Inferior parietal cortex (tissue), 1 donor: ENCODE results near the gene RAG1.

Source experiments
- DNase-seq: peaks from one replicate; pipeline ENCODE4 v3.0.0-alpha.2; 2016; ENCODE audit errors: extremely low spot score

Gene RAG1

DNA sequence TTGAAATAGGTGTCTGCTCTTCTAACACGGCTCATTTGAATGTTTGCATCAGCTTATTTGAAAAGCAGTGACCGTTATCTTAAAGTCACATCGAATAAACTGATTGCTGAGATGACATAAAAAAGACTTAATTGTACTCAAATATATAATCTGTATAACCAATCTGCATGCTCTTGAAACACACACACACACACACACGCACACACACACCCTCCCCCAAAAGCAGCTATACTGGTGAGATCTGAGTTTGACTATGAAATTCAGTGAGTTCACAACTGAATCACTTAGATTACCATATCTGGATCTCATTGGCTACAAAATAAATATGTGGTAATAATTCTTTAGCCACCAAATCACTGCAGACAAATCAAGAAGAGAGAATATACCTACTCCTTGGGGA lies 22.7 kb downstream of the RAG1 start:
- no peak for DNase-seq

DNA sequence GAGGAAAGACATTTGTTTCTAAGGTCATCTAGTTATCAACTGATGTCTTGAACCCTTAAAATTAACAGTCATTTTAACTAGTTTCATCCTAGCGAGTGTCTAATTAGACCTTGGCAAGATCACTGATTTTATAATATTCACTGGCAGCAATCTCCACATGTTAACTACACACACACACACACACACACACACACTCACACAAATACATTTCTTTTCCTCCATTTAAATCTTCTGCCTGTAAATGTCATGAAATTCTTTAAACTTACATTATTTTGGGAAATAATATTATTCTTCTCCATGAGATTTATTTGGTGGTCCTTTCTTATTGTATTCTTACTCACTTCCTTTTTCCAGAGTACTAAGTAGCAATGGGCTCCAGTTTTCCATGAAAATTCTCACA lies 23.6 kb downstream of the RAG1 start:
- DNase-seq = no peak

DNA sequence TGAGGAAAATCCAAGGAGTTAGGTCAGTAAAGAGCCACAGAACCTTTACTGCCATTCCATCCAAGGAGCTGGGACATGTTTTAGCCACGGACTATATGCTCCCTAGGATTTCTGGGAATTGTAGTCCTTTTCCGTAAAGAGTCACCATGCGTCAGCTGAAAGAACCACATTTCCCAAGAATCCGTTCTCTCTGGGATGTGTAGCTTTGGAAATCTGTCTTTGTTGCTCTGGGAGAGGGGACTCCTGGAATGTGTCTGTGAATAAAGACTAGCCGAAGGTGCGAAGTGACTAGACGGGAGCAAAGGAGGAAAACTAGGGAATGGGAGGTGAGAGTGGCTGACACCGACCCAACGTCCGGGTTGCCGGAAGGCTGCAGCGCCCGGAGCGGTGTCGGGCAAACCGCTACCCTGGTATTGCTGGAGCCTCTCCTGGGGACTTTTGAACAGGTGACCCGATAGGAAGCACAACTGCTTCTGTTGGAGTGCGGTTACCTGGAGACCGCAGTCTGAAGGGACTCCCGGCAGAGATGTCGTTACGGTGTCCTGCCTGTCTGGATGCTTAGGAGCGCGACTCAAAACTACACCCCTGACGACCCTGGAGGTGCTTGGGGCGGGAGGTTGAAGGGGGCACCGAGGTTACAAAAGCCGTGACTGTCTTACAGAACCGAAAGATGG lies 26.6 kb downstream of the RAG1 start, which contains the start of gene IFTAP:
TSS of gene IFTAP (plus strand) at position 187 of the 674 bp plus-strand sequence. CDS start 15,602 bp downstream, outside the sequence.
- DNase-seq = peak; percentile 96

DNA sequence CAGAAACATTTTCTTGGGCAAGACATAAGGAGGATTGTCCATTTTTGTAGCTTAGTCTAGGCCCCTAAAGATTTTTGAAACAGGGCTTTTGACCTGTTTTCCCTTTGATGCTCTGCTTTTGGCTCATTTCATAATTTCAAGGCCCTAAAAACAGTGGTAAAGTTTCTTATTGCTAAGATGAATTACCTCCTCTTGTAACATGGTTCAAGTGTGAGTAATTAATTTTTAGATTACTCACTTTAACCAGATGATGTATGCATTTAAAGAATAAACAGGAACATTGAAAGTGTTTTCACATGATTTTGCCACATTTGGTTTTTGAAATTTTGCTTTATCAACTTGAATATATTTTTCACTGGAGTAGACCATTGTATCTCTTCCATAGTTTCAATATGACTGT lies 29.1 kb downstream of the RAG1 start:
- DNase-seq = no peak

DNA sequence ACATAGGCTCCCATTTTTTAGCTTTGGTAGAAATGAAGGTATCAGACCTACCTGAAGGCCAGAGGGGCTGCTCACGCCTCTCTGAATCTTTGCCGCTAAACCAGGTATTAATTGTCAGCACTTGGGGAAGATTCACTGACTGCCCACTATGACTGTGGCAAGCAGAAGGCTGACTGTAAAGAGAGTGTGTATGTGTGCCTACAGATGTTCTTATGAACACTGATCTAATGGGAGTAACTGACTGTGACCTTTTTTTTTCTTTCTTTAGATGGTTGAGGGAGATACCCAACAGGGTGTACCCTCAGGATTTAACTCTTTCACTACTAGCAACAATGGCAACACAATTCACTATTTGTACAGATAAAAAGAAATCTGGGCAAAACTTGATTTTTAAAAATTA lies 30.2 kb downstream of the RAG1 start, which contains the start of gene RAG2:
TSS of gene RAG2 (minus strand) at position 186 of the 400 bp plus-strand sequence. CDS start 4,068 bp downstream, outside the sequence.
- no peak for DNase-seq

DNA sequence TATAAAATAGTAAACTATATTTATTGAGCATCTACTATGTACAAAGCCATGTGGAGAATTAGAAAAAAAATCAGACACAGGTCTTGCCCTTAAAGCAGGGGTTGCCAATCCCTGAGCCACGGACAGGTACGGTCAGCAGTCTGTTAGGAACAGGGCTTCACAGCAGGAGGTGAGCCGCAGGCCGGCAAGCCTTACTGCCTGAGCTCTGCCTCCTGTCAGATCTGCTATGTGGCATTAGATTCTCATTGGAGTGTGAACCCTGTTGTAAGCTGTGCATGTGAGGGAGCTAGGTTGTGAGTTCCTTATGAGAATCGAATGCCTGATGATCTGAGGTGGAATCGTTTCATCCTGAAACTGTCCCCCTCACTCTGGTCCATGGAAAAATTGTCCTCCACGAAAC lies 32.4 kb downstream of the RAG1 start:
- DNase-seq = no peak

DNA sequence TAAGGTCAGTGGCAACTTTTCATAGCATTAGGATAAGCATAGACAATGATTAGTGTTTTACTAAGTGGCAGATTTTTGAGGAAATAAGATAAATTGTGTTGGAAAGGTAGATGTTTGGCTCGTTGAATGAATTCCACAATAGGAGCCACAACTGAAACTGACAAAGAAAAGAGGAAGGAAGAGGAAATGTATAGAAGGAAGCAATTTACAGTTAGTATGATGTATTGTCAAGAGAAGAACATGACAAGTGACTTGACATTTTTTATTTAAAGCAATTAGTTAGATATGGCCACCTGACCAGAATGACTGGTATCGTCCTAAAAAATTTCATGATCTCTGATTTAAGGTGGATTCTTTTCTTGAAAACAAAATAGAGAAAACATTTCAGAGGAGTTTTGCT lies 33.3 kb downstream of the RAG1 start:
- no peak for DNase-seq

DNA sequence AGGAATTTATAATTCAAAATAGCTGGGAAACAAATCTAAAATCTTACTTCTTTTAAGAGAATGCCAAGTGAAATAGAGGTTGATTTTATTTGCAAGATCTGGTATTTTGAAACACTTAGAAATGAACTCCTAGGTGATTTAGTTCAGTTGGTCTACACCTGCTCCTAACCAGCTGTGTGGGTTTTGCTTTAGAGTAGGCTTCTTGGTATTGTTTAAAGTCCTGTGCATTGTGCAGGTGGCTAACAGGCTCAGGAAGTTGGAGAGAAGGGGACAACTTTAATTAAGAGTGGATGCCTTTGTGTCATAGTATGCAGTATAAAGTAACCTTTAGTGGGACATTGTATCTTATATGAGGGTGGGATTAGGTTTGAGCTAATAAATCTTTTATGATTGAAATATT lies 34.3 kb downstream of the RAG1 start:
- DNase-seq = no peak

DNA sequence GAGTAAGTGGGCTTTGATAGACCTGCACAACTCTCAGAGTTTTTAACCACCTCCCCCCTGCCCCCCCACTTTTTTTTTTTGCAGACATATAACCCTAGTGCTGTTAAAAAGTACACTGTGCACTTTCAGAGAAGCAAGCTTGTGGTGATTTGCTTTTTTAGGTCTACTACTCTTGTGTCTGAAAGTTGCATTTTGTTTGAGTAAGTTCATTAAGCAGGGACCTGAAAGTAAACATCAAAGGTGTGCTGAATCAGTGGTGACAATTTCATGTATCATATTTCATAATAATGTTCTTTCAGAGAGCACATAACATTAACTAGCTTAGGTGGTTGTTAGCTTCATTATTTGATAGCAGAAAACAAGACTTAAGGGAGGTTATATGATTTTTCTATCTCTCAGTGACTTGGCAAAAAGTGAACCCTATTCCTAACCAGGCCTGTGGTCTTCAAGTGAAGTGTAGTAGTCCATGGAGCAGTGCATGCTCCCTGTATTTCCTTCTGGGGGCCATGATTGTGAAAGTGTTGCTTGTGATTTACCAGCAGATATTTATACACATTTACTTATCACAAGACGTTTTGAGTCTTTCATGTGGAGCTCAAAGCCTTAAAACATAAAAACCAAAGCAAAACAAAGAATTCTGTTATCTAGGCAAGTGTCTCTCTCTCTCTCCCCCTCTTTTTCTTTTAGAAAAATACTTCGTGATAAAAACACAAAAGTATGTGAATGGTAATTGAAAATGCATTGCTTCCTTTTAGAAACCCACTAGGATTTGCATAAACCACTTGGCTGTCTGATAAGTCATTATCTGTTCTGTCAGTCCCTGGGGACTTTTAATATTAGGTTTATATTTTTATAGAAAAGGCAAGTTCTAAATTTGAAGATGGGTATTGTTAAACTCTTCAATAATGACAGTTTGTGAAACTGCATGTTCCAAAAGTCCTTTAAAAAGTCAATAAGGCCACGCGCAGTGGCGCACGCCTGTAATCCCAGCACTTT lies 37.7 kb downstream of the RAG1 start:
- no peak for DNase-seq

DNA sequence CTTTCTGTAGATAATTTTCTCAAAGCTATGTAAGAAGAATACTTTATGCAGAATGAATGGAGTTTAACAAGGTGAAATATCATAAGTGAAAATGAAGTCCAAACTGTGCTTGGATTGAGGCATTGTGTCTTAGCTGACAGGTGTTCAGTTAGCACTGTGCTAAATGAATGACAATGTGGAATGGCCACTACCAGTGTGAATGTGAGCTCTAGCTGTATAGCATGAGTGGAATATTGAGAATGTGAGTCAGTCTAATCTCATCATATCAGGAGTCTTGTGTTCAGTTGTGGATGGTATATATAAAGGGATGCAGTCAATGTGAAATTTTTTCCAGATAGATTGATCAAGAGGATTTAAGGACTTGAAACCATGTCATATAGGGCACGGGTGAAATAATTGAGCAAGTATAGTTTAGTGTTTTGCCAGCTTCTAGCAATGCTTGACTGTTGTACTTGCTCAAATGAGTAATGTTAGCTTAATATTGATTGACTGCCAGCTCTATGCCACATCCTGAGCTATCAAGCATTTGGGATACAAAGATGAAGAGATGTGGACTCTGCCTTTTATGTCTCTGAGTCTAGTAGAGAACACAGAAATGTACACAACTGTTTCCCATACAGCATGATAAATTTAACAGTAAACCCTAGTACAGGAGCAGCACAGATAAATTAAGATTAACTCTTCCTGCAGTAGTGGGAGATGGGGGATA lies 40.8 kb downstream of the RAG1 start:
- DNase-seq = no peak

DNA sequence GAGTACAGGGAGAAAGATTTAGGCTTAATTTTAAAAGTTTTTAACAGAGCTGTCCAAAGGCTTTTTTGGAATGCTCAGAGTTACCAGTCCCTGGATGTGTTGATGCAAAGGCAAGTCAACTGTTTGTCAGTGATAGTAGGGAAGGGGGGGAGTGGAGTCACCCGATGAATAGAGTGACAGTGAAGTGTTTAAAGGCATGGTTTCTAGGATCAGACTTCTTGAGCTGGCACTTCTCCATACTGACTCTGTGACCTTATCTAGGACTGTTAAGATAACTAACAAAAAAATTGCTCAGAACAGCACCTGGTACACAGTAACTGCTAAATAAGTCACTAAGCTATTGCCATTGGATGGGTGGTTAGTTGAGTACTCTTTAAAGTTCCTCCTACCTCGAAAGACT lies 41.6 kb downstream of the RAG1 start:
- no peak for DNase-seq

DNA sequence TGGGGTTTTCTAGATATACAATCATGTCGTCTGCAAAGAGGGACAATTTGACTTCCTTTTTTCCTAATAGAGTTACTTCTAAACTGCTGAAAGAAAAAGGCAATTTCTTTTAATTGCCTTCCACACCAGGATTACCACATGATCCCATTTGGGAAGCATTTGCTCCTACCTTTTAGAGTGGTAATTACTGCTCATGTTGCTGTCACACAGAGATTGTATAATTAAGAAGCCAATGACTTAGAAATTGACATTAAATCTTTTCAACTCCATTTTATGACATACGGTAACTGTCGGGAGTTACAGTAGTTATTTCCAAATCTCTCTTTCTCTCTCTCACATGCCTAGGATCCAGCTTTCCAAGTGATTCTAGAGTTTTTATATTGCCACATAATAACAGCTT lies 48.0 kb downstream of the RAG1 start:
- no peak for DNase-seq

DNA sequence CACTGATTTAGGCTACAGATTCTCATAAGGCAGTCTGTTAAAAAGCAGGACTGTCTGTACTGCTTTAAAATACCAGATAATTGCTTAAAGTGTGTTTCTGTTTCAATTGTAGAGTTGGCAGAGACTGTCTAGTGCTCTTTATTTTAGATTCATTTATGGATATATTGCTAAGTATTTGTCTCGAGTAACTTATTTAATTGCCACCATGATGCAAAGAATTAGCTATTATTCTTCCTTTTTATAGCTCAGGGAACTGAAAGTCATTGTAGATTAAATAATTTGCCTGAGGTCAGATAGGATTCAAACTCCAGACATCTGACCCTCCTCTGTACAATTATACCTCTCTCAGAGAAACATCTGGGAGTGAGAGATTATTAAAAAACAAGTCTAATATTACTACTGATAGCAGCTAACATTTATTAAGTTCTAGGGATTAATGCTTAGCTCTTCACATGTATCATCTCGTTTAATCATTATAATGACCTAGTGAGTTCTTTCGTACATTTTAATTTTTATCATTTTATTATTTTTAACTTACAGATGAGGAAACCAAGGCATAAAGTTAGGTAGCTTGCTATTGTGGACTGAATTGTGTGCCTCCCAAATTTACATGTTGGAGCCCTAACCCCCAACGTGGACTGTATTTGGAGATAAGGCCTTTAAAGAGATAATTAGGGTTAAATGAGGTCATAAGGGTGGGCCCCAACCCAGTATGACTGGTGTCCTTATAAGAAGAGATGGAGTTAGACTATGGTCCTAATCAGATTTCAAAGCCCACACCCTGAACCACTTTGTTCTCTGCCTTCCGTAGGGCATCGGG lies 49.9 kb downstream of the RAG1 start:
- DNase-seq = no peak

DNA sequence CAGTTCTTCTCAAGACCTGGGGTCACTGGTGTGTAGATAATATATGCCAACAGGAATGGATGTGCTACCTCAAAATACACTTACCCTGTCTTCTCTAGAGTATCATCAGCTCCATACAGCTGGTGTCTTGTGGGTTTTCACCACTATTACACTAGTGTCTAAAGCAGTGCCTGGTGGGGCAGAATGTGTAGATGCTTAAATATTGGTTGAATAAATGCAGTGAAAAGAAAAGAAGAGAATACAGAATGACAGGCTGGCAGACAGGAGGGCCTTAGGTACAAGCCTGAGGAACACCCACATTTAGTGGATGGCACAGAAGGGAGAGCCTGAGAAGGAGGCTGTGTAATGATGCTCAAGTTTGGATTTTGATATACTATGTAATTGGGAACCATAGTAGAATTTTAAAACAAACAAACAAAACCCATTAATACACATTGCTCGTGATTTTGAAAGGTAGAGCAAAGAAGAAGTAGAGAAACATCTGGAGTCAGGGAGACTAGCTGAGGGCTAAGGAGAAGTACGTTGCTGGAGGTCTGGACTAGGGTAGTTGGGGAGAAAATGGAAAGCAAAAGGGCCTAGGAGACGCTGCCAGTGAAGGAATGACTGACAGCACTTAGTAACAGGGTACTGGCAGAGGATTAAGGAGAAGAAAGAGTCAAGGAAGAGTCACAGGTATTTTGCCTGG lies 50.7 kb downstream of the RAG1 start:
- no peak for DNase-seq

DNA sequence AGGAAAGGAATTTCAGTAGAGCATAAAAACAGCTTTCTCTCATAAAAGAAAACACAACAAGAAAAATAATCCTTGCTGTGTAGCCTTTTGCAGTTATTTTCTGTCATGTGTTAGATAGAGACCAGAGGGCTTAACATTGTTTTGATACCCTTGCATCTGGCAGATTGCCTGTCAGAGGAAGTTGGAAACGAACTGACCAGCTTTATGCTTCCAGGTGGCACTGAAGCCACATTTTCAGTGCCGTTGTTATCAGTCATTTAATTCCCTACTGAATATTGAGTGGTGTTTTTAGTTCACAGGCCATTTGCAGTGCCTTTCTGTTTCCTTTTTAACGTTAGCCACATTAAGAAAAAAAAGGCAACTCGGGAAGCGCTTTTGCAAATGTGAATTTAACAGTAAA lies 51.7 kb downstream of the RAG1 start:
- peak; percentile 27 for DNase-seq

DNA sequence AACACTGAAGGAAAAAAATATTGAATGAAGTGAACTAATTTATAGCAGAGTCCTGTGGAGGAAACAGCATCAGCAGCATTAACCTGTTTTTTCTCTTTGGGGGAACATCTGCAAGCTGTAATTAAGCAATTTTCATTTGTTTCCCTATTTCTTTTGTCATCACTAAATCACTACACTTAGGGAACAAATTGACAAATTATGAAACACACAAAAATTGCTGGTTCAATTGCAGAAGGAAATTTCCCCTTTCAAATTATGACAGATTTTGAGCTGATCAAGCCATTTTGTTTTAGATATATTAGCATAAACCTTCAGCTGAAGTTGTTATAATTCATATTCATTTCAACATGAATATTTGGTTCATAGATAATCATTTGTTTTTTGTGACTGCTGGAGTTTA lies 52.4 kb downstream of the RAG1 start:
- DNase-seq = no peak

DNA sequence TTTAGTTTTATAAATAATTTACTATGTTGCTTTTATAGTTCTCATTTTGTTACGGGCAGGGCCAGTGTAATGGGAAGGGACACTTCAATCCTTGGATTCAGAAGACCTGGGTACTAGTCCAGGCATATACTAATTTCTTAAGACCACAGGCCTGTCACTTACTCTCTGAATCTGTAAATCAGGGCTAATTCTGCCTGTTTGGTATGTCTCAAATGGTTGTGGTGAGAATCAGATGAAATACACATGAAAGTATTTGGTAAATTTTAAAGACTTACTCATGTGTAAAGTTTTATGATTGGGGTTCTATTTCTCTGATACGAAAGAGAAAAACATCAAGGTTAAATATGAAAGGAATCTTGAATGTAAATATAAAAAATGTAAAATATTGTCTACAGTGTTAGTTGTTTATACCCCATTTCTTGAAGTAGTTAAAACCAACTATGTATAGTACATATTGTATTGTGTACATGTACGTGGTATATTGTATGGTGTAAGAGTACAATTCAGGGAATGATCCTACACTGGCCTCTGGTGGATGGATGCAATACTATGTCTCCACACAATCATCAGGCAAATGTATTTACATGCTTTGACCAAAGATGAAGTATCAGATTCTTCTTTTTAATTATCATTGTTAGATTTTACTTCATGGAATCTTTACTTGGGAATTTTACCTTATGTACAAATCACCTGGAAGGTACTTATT lies 54.8 kb downstream of the RAG1 start:
- DNase-seq = no peak

DNA sequence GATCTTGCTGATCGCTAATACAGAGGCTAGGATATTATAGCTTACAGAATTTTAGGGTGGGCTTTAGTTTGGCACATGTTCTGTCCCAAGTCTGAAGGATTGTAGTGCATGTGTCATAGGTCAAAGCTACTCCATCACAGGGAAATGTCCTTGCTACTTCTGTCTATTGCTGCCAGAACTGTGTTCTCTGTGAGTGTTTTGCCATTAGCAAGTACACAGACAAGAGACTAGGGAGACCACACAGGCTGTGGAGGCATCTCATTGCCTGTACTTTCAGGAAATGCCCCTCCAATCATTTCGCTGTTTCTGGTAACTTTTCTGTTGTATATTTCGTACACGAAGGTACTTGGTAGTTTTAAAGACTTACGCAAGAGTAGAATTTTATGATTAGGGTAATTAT lies 55.7 kb downstream of the RAG1 start:
- no peak for DNase-seq

DNA sequence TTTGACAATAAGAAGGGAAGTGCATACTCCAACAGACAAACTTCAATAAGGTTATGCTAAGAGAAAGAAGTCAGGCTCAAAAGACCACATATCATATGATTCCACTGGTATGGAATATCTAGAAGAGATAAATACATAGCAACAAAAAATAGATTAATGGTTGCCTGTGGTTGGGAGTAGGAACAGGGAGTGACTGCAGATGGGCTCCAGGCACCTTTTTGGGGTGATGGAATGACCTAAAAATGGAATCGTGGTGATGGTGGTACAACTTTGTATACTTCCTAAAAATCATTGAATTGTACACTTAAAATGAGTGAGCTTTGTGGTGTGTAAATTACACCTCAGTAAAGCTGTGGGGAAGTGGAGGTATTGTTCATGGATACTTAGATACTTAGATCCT lies 59.2 kb downstream of the RAG1 start:
- no peak for DNase-seq

DNA sequence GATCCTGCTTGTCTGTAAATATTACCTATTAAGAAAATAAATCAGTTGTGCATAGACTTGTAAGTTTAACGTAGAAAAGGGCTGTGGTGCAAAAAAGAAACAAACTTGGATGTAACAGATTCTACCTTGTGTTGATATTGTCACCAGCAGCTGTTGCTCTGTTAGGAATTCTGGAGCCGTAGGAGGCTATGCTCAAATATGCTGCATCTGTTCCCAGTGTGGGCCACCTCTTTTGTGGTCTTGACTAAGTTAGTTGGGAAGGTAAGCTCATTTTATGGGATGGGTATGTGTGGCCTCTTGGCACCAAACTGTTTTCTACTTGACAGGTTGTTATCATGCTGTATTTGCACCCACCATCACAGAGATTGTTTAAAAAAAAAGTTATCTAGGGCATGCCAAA lies 59.7 kb downstream of the RAG1 start:
- DNase-seq = no peak
